Adrenal gland (tissue), 12 donors: Measurements from ENCODE around the gene KLC4. TPM values are rescaled to one million over a fixed set of nuclear protein-coding genes. Genes with fewer than 3 reads are reported as not detected.
A peak's percentile ranks its signal among the peaks of the same experiment; 100 is the strongest.

Experiments
- DNase-seq, 7 donors: peaks; one replicate each; pipeline ENCODE4 v3.0.0-alpha.2; 2019 to 2020
- H3K27ac ChIP-seq, 5 donors: fragments of 200-600 bp; sonication (generic) in 4 of 5; 1 replicate in 3 of 5; 2 replicates in 2 of 5; pipeline versions ENCODE4 v1.5.1 to v1.8.0; 2016 to 2020; ENCODE audit warnings: mild to moderate bottlenecking in 1 of 5
- H3K27me3 ChIP-seq: fragments of 200-600 bp; 2 replicates; pipeline ENCODE4 v1.8.0; 2021
- H3K36me3 ChIP-seq, 2 donors: fragments of 200-600 bp; replicated peaks in 1 of 2; 1 replicate in 1 of 2; 2 replicates in 1 of 2; pipeline versions ENCODE4 v1.5.1 to v1.8.0; 2018 to 2022
- H3K4me1 ChIP-seq, 2 donors: fragments of 200-600 bp; replicated peaks in 1 of 2; 1 replicate in 1 of 2; 2 replicates in 1 of 2; pipeline versions ENCODE4 v1.5.1 to v1.8.0; 2018 to 2021
- H3K4me3 ChIP-seq, 4 donors: fragments of 200-600 bp; sonication (generic) in 3 of 4; one replicate each; pipeline ENCODE4 v1.5.1; 2016 to 2018
- H3K9me3 ChIP-seq, 3 donors: fragments of 200-600 bp; sonication (generic) in 1 of 3; replicated peaks in 1 of 3; 1 replicate in 2 of 3; 2 replicates in 1 of 3; pipeline versions ENCODE4 v1.5.1 to v1.8.0; 2016 to 2021
- POLR2A ChIP-seq, 2 donors: fragments of 450-650 bp; IDR thresholded peaks; one replicate each; pipeline ENCODE4 v1.6.1; 2017; ENCODE audit warnings: antibody characterized with exemption in 2 of 2, mild to moderate bottlenecking in 2 of 2, moderate library complexity in 1 of 2
- WGBS, 4 donors: extraction: QIAGEN DNeasy Blood & Tissue Kit in 2 of 4; methylation state at CpG; one replicate each; pipeline versions ENCODE4 v1.1.5 to v1.1.7; 2013 to 2017; 5-methylcytosine and 5-hydroxymethylcytosine counted together
- intact Hi-C, 2 donors: fragments of 100-400 bp; cut with DNase I; formaldehyde crosslinking; loops; one replicate each; pipeline versions ENCODE4 v1.14.1 to v1.15.0; 2022 to 2023
- polyA plus RNA-seq, 3 donors: library from polyadenylated mRNA; stranded (reverse); fragments of 200-250 nt in 2 of 3; fragments of 350-450 nt in 1 of 3; fragmentation: Illumina TruSeq in 1 of 3; extraction: RNeasy Lipid Tissue Mini Kit (QIAGEN cat#74804) in 1 of 3; gene quantifications; one replicate each; pipeline ENCODE4 v1.2.3, GENCODE V29; 2013 to 2014
- total RNA-seq, 9 donors: library from RNA; depleted of rRNA in 4 of 9; stranded (reverse); fragments of >200 nt in 4 of 9; fragments of 120-200 nt in 1 of 9; fragmentation: NEBNext Ultra II Directional in 1 of 9; extraction: Animal tissue kit (Norgen Biotek cat#: 25700) in 1 of 9; gene quantifications; one replicate each; pipeline versions ENCODE4 v1.1.0 to v1.2.4, GENCODE V29; 2013 to 2023
- TF ChIP-seq, protein P1 (sequence below), 6 experiments: fragments of 450-650 bp in 4 of 6; fragments of 200-600 bp in 2 of 6; sonication (generic) in 1 of 6; IDR thresholded peaks; 1 replicate in 5 of 6; 2 replicates in 1 of 6; pipeline versions ENCODE4 v1.5.1 to v1.8.0; 2016 to 2021; ENCODE audit warnings: antibody characterized with exemption in 6 of 6, mild to moderate bottlenecking in 2 of 6, moderate library complexity in 1 of 6
- donor health status: healthy with polysubstance abuse.
- donor health status: Bipolar disorder and iron deficiency.
- donor health status: DM: yes; HTN: yes; CAD: no.
- donor health status: DM: no; HTN: no; CAD: no.
- donor health status: DM: no; HTN: no; CAD: no.
- donor health status: DM: yes; HTN: yes; CAD: no.

The KLC4 gene
- total and polyA plus RNA-seq, 12 donors, result 14.2 to 84.9 (median 33.9) TPM

DNA sequence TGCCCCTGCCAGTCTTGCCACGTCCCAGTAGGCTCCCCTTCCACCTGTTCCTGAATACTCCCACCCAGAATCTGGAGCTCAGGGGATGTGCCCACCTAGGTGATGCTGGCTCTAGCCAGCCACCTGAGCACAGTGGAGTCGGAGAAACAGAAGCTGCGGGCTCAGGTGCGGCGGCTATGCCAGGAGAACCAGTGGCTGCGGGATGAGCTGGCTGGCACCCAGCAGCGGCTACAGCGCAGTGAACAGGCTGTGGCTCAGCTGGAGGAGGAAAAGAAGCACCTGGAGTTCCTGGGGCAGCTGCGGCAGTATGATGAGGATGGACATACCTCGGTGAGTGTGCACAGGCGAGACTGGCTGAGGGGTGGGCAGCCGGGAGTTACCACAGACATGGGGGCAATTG lies 3.4 kb downstream of the KLC4 start:
- TF ChIP-seq, protein P1, sequence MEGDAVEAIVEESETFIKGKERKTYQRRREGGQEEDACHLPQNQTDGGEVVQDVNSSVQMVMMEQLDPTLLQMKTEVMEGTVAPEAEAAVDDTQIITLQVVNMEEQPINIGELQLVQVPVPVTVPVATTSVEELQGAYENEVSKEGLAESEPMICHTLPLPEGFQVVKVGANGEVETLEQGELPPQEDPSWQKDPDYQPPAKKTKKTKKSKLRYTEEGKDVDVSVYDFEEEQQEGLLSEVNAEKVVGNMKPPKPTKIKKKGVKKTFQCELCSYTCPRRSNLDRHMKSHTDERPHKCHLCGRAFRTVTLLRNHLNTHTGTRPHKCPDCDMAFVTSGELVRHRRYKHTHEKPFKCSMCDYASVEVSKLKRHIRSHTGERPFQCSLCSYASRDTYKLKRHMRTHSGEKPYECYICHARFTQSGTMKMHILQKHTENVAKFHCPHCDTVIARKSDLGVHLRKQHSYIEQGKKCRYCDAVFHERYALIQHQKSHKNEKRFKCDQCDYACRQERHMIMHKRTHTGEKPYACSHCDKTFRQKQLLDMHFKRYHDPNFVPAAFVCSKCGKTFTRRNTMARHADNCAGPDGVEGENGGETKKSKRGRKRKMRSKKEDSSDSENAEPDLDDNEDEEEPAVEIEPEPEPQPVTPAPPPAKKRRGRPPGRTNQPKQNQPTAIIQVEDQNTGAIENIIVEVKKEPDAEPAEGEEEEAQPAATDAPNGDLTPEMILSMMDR (IDR thresholded peaks at IDR 0.05), result no peak
- TF ChIP-seq POLR2A (IDR thresholded peaks at IDR 0.05), result no peak
- DNase-seq, result no peak
- H3K27me3 ChIP-seq, result no peaks in the 10 kb centered on the region
- no peak overlapping the region for H3K4me3 ChIP-seq
- WGBS, 4 donors, result 92 to 94% (median 94%) methylated on average over 11 to 12 of the region's 12 CpGs
- H3K36me3 ChIP-seq, result peaks cover 0 to 20% of the 10 kb centered on the region in 2 donors
- no peaks in the 10 kb centered on the region for H3K9me3 ChIP-seq
- no peak overlapping the region for H3K27ac ChIP-seq
- peaks cover 13 to 16% of the 10 kb centered on the region in 2 donors for H3K4me1 ChIP-seq
- intact Hi-C loops, result loop anchor here in 1 of 2 donors (5.0 kb wide), 1 partner anchor 79 kb away; no protein-coding TSS in a partner anchor

DNA sequence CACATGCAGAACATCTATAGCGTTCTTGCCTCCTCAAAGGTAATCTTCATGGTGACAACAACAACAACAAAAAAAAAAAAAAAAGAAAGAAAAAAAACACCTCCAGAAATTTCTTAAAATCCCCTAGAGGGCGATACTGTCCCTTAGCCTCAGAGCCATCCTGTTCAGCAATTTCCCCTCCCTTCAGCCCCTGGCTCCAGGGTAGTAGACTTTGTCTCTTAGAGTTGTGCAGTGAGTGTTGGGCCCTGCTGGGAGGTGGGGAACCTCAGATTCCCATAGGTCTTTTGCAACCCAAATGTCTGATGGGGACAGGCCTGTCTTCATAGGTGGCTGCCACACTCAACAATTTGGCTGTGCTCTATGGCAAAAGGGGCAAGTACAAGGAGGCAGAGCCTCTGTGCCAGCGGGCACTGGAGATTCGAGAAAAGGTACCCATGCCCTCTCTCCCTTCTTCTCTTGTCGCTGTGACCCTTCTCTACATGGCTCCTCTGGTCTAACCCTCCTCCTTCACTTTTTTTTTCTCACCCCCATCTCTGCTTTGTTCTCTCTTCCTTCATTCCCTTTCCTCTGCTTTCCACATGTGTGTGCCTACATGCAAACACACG lies 10.7 kb downstream of the KLC4 start:
- 55 to 67% (median 60%) methylated on average over 6 of the region's 6 CpGs for WGBS, 4 donors
- H3K9me3 ChIP-seq, result no peaks in the 10 kb centered on the region
- H3K27me3 ChIP-seq, result no peaks in the 10 kb centered on the region
- H3K4me3 ChIP-seq, result no peak overlapping the region
- intact Hi-C loops, result loop anchor here in 1 of 2 donors (5.0 kb wide), 1 partner anchor 77 kb away; no protein-coding TSS in a partner anchor
- no peak overlapping the region for H3K27ac ChIP-seq
- no peak for DNase-seq
- H3K4me1 ChIP-seq, result no peaks in the 10 kb centered on the region
- TF ChIP-seq, protein P1 (IDR thresholded peaks at IDR 0.05), result peak; percentile 25 to 53 (median 40)
- no peak for TF ChIP-seq POLR2A (IDR thresholded peaks at IDR 0.05)
- H3K36me3 ChIP-seq, result peaks cover 0 to 31% of the 10 kb centered on the region in 2 donors

DNA sequence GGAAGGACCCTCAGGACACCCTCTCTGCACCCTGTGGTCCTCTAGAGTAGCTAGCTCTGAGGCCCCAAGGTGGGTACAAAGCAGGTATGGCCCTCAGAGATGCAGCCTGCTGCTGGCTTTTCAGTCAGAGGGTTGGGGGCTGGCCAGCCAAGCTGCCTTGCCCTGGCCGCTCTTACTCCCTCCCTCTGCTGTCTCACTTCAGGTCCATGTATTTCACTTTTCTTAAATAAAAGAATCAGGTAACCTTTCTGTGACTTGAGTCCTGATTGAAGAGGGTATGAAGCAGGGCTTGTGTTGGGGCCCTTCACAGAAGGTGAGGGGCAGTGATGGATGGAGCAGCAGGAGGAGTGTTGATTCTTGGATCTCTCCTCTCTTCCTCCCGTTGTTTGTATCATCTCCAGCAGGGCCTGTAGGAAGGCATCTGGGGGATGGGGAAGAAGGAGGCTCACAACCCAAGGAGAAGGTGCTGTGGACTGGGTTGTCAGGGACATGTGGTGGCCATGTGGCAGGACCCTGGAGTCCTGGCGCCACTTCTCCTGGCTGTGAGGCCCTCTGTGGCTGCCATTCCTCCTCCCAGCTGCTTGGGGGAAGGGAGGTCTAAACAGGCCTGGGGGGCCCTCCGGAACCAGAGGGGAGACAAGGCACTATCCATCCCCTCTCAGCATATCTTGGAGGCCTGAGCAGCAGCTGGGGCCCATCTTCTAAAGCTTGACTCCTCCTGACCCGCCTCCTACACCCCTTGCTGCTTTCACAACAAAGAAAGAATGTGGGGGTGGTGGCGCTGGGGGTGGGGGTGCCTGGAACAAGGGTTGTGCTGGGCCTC lies 15.6 kb downstream of the KLC4 start:
- Histone ChIP-seq H3K9me3 (no peaks in the 10 kb centered on the region), H3K4me3 (no peak overlapping the region), H3K27me3 (no peaks in the 10 kb centered on the region), H3K36me3 (peaks cover 0 to 14% of the 10 kb centered on the region in 2 donors), H3K27ac (no peak overlapping the region), H3K4me1 (peaks cover 0 to 4% of the 10 kb centered on the region in 2 donors)
- WGBS, 4 donors, result 59 to 78% (median 69%) methylated on average over 2 to 6 of the region's 6 CpGs
- intact Hi-C loops, result loop anchor here in 1 of 2 donors (5.0 kb wide), 1 partner anchor 72 kb away; no protein-coding TSS in a partner anchor
- DNase-seq, result no peak
- TF ChIP-seq, protein P1 (IDR thresholded peaks at IDR 0.05), result no peak
- TF ChIP-seq POLR2A (IDR thresholded peaks at IDR 0.05), result no peak
